Dermis blood vessel endothelial cell (primary cell): ENCODE results near the gene SLC9A9. TPM values are rescaled to one million over a fixed set of nuclear protein-coding genes. Genes with fewer than 3 reads are reported as not detected.
A peak's percentile ranks its signal among the peaks of the same experiment; 100 is the strongest.

Source experiments
- DNase-seq: peaks from one replicate; pipeline ENCODE4 v3.0.0; 2010
- total RNA-seq: library from RNA; depleted of rRNA; stranded (reverse); fragments of >200 nt; gene quantifications from 2 replicates; pipeline ENCODE4 v1.2.3, GENCODE V29; 2014

SLC9A9 gene
- total RNA-seq, 1 donor from 2014 or later, result 3.2 TPM

GRCh38 chr3:143271136-143271535 lies 577.1 kb downstream of the SLC9A9 start:
- no peak for DNase-seq

DNA sequence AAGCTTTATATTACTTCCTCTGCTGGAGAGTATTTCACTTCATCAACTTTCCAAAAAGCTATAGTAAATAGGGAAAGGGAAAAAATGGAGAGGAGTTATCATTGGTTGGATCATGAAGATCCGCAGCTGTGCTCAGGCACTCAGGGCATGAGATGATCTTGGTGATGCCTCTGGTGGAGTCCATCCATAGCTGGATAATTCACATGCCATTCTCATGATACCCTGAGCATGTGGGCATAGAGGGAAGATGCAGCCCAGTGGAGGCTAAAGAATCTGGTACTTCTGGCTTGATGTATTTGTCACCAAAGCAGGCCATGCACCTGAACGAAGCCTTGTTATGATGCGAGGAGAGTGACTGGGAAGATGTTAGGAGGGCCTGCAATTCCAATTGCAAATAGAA lies 578.5 kb downstream of the SLC9A9 start:
- DNase-seq, result no peak

- DNase-seq, result no peak
Measured at GRCh38 chr3:143267989-143268388, 580.3 kb downstream of the SLC9A9 start.

GRCh38 chr3:143266927-143267326 lies 581.3 kb downstream of the SLC9A9 start:
- DNase-seq, result no peak

DNA sequence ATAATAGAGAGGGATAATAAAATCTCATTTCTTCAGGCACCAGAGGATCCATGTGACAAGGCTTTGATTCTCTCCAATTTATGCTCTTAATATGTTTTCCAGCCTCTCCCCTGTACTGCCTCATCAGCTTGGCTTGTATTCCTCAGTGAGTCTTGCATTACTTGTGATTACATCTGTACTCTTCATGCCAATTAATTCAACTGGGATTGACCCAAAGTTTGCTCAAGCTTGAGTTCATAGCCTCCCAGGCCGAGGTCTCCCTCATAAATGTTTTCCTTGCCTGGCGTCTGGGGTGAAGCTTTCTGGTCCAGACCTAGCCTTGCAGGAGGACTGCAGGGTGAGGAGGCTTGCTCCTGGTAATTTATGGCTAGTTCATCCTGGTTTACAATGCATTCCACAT lies 581.8 kb downstream of the SLC9A9 start:
- no peak for DNase-seq

DNA sequence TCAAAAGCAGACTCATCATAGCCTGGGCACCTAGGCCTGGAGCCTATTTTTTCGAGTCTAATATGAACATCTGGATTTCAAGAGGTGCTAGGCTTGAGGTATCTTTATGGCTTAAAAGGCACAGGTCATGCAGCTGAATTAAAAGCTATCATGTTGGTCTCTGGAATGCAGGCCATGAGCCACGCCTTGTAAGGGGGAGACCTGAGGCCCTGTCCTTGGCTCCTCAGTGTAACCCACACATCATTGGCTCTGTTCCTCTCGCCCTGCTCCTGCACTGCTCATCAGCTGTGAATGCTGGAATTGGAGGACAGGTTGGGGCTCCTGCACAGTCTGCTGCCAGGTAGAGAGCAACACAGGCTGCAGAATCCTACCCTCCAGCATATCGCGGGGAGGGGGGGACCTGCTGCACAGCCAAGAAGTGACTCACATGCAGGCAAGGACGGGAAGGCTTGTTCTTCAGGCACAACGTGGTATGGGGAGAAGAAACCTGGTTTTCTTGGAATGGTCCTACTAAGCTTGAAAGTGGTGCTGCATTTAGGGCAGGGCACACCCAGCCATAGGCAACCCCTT lies 582.7 kb downstream of the SLC9A9 start:
- no peak for DNase-seq

- no peak for DNase-seq
Measured at GRCh38 chr3:143263852-143264513, 584.3 kb downstream of the SLC9A9 start.

DNA sequence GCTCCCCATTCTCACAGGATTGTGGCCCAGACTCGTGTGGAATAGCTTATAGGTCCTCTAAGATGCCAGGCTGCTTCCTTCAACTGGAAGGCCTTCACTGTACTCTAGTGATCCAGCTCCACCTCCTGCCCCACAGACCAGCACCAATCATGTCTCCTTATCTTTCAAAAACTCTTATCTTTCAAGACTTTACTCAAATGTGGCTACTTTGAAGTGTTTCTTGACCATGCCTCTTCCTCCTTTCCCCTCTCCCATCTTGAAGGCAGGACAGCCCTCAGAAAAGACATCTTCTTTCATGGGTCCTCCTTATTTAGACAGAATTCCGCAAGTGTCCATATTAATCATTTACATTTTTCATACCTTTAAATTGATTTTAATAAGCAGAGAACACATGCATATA lies 586.4 kb downstream of the SLC9A9 start:
- DNase-seq, result no peak

GRCh38 chr3:143258692-143259091 lies 589.6 kb downstream of the SLC9A9 start:
- no peak for DNase-seq

GRCh38 chr3:143256416-143256815 lies 591.9 kb downstream of the SLC9A9 start:
- DNase-seq, result no peak

DNA sequence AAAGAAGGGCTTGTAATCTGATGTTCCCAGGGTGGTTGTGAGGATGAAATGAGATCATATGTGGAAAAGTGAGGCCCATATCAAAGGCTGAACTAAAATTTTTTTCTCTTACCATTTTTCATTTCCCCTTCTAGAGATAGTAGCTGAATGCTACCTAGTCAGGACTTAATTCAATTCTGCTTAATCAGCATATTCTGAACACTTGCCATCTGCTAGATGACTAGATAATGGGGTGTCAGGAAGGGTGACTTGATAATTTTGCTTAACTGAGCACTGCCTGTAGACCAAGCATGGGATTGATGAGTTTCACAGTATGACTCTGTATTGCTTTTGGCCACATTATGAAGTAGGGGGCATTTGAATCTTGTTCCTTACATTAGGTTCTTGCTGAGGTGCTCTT lies 592.5 kb downstream of the SLC9A9 start:
- DNase-seq, result no peak

DNA sequence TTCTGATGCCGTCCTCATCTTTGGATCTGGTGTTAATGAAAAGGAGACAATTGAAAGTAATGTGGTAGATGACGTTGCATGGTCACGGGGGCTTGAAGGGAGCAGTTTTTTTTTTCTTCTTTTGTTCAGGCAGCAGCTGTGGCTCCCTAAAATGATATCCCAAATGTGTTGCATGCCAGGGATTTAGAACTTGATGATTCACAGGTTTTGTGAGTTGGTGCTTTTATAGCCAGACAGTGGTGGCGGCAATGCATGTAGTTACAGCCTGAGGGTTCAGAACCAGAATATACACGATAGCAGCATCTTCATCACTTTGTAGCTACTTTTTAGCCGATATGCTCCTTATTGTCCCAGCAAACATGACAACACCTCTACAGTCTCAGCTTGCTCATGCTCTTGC lies 595.3 kb downstream of the SLC9A9 start:
- DNase-seq, result no peak

DNA sequence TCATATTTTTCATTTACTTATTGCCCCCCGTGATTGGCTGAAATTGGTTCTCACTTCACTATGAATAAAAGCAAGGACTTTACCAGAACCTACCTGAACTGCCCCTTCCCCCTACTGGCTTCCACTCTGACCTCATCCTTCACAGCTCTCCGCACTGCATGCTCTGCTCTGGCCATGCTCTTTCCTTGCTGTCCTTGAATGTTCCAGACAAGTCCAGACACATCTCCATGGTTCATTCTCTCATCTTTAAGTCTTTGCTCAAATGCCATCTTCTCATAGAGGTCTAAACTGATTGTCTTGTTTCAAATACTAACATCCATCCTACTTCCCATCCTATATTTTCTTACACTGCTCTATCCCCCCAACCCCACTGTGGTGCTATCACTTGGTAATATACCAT lies 599.3 kb downstream of the SLC9A9 start:
- no peak for DNase-seq

GRCh38 chr3:143247073-143247472 lies 601.2 kb downstream of the SLC9A9 start:
- DNase-seq, result no peak

DNA sequence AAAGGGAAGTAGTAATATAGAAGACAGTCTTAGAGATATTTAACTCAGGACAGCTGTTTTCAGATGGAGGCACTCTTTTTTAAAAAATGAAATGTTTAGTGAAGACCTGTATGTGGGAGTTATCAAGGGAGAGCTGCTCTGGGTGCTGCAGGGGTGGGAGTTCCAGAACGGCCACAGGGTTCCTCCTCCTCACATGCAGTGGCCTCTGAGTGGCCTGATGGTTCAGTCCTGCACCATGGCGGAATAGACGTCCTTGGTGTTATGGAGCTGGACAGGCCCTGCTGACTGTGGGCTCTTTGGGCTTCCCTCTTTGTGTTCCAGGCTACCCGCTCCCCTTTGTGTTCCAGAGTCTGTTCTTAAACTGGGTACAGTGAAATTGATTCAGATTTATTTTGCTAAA lies 602.6 kb downstream of the SLC9A9 start:
- no peak for DNase-seq

- DNase-seq, result no peak
Measured at GRCh38 chr3:143244516-143245063, 603.7 kb downstream of the SLC9A9 start.

- DNase-seq, result no peak
Measured at GRCh38 chr3:143243686-143244085, 604.6 kb downstream of the SLC9A9 start.

DNA sequence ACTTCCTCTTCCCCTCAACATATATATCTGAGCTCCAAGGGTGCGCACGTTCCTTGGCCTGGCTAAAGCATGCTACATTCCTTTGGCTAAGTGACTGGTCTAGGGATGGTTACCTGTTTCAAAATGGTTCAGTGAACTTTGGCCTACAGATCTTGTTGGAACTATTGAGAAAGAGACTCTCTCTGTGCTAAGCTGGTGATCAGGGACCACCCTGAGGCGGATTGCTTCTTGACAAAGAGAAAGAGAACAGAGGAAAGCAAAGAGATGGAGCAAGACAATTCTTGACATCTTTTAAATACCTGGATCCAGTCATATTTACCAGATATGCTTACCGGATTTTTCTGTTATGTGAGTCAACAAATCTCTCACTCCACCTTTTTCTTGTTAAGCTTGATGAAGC lies 605.6 kb downstream of the SLC9A9 start:
- no peak for DNase-seq

- no peak for DNase-seq
Measured at GRCh38 chr3:143242101-143242500, 606.2 kb downstream of the SLC9A9 start.

DNA sequence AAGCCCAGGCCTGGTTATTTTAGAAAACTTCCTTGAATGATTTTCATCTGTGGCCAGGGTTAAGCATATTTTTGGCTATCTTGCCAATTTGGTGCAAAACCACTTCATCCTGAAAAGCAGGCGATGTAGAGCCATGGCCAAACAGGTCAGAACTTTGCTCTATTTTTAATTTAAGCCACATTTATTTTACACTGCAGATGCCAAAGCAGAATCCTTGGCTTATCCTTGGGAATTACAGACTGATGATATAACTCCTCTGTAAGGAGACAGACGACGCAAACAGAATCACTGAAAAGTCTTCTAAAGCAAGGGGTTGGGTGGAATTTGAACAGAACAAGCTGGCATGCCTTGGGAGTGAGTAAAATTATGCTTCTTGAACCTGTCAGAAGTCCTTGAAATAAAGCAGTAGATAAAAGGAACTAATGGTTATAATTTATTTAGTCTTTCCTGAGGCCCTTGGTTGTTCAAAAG lies 606.8 kb downstream of the SLC9A9 start:
- no peak for DNase-seq

- DNase-seq, result peak; percentile 5
Measured at GRCh38 chr3:143240886-143241285, 607.4 kb downstream of the SLC9A9 start.

GRCh38 chr3:143239031-143239430 lies 609.2 kb downstream of the SLC9A9 start:
- peak; percentile 9 for DNase-seq

- DNase-seq, result no peak
Measured at GRCh38 chr3:143237077-143237627, 611.1 kb downstream of the SLC9A9 start.
